GM23248 (cell line): ENCODE data around the gene FNTB.

ENCODE experiments used
- EZH2 ChIP-seq: fragments of 200-600 bp; sonication (generic); IDR thresholded peaks from 2 replicates; pipeline ENCODE4 v1.6.1; 2018; ENCODE audit warnings: antibody characterized with exemption, mild to moderate bottlenecking; ENCODE audit not compliant: insufficient read depth, poor library complexity, severe bottlenecking
- EZH2phosphoT487 ChIP-seq: fragments of 200-600 bp; sonication (generic); IDR thresholded peaks from 2 replicates; pipeline ENCODE4 v1.6.1; 2018; ENCODE audit warnings: antibody characterized with exemption, moderate library complexity, mild to moderate bottlenecking, low read depth; ENCODE audit not compliant: insufficient read depth

GRCh38 chr14:64970776-64971477 is 15.8 kb upstream of the FNTB start:
- TF ChIP-seq EZH2 (no peak), EZH2phosphoT487 (no peak)
